H9 (cell line): Measurements from ENCODE around the gene SLX4IP. TPM values are rescaled to one million over a fixed set of nuclear protein-coding genes. Genes with fewer than 3 reads are reported as not detected.

Experiments used
- DNase-seq: peaks from one replicate; pipeline ENCODE4 v3.0.0-alpha.2; 2017
- H2AFZ ChIP-seq: one replicate; pipeline ENCODE4 v1.6.1; 2013; ENCODE audit warnings: mild to moderate bottlenecking, low read length, control low read depth, moderate library complexity
- H2AK5ac ChIP-seq: 2 replicates; pipeline ENCODE4 v1.6.1; 2013; ENCODE audit warnings: low read length, control low read depth, mixed read lengths; ENCODE audit not compliant: insufficient read length
- H2BK120ac ChIP-seq: one replicate; pipeline ENCODE4 v1.6.1; 2013; ENCODE audit warnings: low read depth, mild to moderate bottlenecking, low read length, control low read depth, inconsistent platforms; ENCODE audit not compliant: poor library complexity, severe bottlenecking
- H2BK12ac ChIP-seq: 2 replicates; pipeline ENCODE4 v1.6.1; 2013; ENCODE audit warnings: low read length, control low read depth, mixed read lengths, low read depth; ENCODE audit not compliant: insufficient read length
- H2BK15ac ChIP-seq: 2 replicates; pipeline ENCODE4 v1.6.1; 2013; ENCODE audit warnings: low read depth, low read length, control low read depth
- H2BK20ac ChIP-seq: one replicate; pipeline ENCODE4 v1.6.1; 2013; ENCODE audit warnings: low read depth, mild to moderate bottlenecking, low read length, control low read depth, inconsistent platforms; ENCODE audit not compliant: poor library complexity, severe bottlenecking
- H2BK5ac ChIP-seq: 2 replicates; pipeline ENCODE4 v1.6.1; 2013; ENCODE audit warnings: low read length, control low read depth, mixed read lengths; ENCODE audit not compliant: insufficient read length
- H3K14ac ChIP-seq: 2 replicates; pipeline ENCODE4 v1.6.1; 2013; ENCODE audit warnings: low read length, control low read depth; ENCODE audit not compliant: insufficient read depth
- H3K18ac ChIP-seq: 2 replicates; pipeline ENCODE4 v1.6.1; 2013; ENCODE audit warnings: low read depth, mild to moderate bottlenecking, mixed read lengths, low read length, control low read depth; ENCODE audit not compliant: insufficient read length
- H3K23ac ChIP-seq: 2 replicates; pipeline ENCODE4 v1.6.1; 2013; ENCODE audit warnings: low read length, control low read depth, mixed read lengths, low read depth; ENCODE audit not compliant: insufficient read length
- H3K23me2 ChIP-seq: 2 replicates; pipeline ENCODE4 v1.6.1; 2013; ENCODE audit warnings: low read depth, mild to moderate bottlenecking, mixed read lengths, low read length, control low read depth; ENCODE audit not compliant: insufficient read length, poor library complexity, severe bottlenecking
- H3K27ac ChIP-seq: 2 replicates; pipeline ENCODE4 v1.5.1; 2013; ENCODE audit warnings: low read length, control low read depth, mixed read lengths, low read depth; ENCODE audit not compliant: insufficient read length
- H3K27me3 ChIP-seq: 2 replicates; pipeline ENCODE4 v1.6.1; 2013; ENCODE audit warnings: low read length, control low read depth, inconsistent platforms; ENCODE audit not compliant: insufficient read depth
- H3K4ac ChIP-seq: 2 replicates; pipeline ENCODE4 v1.6.1; 2013; ENCODE audit warnings: low read depth, mild to moderate bottlenecking, control low read depth, inconsistent platforms, low read length, moderate library complexity
- H3K4me1 ChIP-seq: 2 replicates; pipeline ENCODE4 v1.6.1; 2013; ENCODE audit warnings: low read length, control low read depth, inconsistent platforms; ENCODE audit not compliant: insufficient read depth
- H3K4me2 ChIP-seq: 2 replicates; pipeline ENCODE4 v1.6.1; 2013; ENCODE audit warnings: low read length, control low read depth, mixed read lengths; ENCODE audit not compliant: insufficient read length, insufficient read depth
- H3K56ac ChIP-seq: 2 replicates; pipeline ENCODE4 v1.6.1; 2013; ENCODE audit warnings: low read depth, mild to moderate bottlenecking, mixed read lengths, low read length, control low read depth; ENCODE audit not compliant: insufficient read length
- H3K79me1 ChIP-seq: 2 replicates; pipeline ENCODE4 v1.6.1; 2013; ENCODE audit warnings: low read depth, mild to moderate bottlenecking, moderate library complexity, low read length, control low read depth, inconsistent platforms; ENCODE audit not compliant: insufficient read depth, poor library complexity, severe bottlenecking
- H3K79me2 ChIP-seq: 2 replicates; pipeline ENCODE4 v1.6.1; 2013; ENCODE audit warnings: low read length, control low read depth, inconsistent platforms; ENCODE audit not compliant: insufficient read depth
- H3K9ac ChIP-seq: 2 replicates; pipeline ENCODE4 v1.6.1; 2013; ENCODE audit warnings: low read length, control low read depth, mixed read lengths; ENCODE audit not compliant: insufficient read length; ENCODE audit errors: extremely low read depth
- H3K9me3 ChIP-seq: one replicate; pipeline ENCODE4 v1.6.1; 2013; ENCODE audit warnings: low read depth, low read length, inconsistent platforms; ENCODE audit not compliant: control insufficient read depth
- H3T11ph ChIP-seq: one replicate; pipeline ENCODE4 v1.6.1; 2013; ENCODE audit warnings: mild to moderate bottlenecking, low read length, control low read depth, inconsistent platforms
- H4K20me1 ChIP-seq: one replicate; pipeline ENCODE4 v1.6.1; 2013; ENCODE audit not compliant: control insufficient read depth, insufficient read length, insufficient read depth
- H4K5ac ChIP-seq: 2 replicates; pipeline ENCODE4 v1.6.1; 2013; ENCODE audit warnings: low read depth, mild to moderate bottlenecking, mixed read lengths, low read length, control low read depth; ENCODE audit not compliant: insufficient read length
- H4K8ac ChIP-seq: replicated peaks from 2 replicates; pipeline ENCODE4 v1.6.1; 2013; ENCODE audit warnings: low read length, control low read depth, mixed read lengths, low read depth; ENCODE audit not compliant: insufficient read length
- H4K91ac ChIP-seq: 2 replicates; pipeline ENCODE4 v1.6.1; 2013; ENCODE audit warnings: low read depth, mild to moderate bottlenecking, moderate library complexity, mixed read lengths, low read length, control low read depth; ENCODE audit not compliant: insufficient read length
- H3K27ac Mint-ChIP-seq, 3 experiments: 2 replicates in 2 of 3; 3 replicates in 1 of 3; pipeline ENCODE4 v1.8.0; 2020 to 2021; ENCODE audit warnings: mixed read lengths in 3 of 3, mild to moderate bottlenecking in 1 of 3, moderate library complexity in 1 of 3
- H3K27me3 Mint-ChIP-seq: 2 replicates; pipeline ENCODE4 v1.8.0; 2021; ENCODE audit warnings: low read depth, mild to moderate bottlenecking, moderate library complexity, mixed read lengths
- H3K36me3 Mint-ChIP-seq, 3 experiments: 2 replicates in 2 of 3; 3 replicates in 1 of 3; pipeline ENCODE4 v1.8.0; 2020 to 2021; ENCODE audit warnings: low read depth in 3 of 3, mixed read lengths in 3 of 3; ENCODE audit not compliant: insufficient read depth in 1 of 3
- H3K4me1 Mint-ChIP-seq, 2 experiments: 2 replicates each; pipeline ENCODE4 v1.8.0; 2020; ENCODE audit warnings: mixed read lengths in 2 of 2
- H3K4me3 Mint-ChIP-seq, 2 experiments: 2 replicates in 1 of 2; 3 replicates in 1 of 2; pipeline ENCODE4 v1.8.0; 2020 to 2021; ENCODE audit warnings: mild to moderate bottlenecking in 2 of 2, mixed read lengths in 2 of 2, moderate library complexity in 1 of 2
- H3K9me3 Mint-ChIP-seq, 2 experiments: 2 replicates in 1 of 2; 3 replicates in 1 of 2; pipeline ENCODE4 v1.8.0; 2020; ENCODE audit warnings: mild to moderate bottlenecking in 2 of 2, mixed read lengths in 2 of 2, moderate library complexity in 1 of 2
- CTCF ChIP-seq: fragments of 200-600 bp; sonication (generic); conservative IDR thresholded peaks from 3 replicates; pipeline ENCODE4 v1.8.0; 2021; ENCODE audit warnings: antibody characterized with exemption, mild to moderate bottlenecking
- WGBS: extraction: QIAGEN DNeasy Blood & Tissue Kit; methylation state at CpG from one replicate; pipeline ENCODE4 v1.1.7; 2013; ENCODE audit warnings: missing lambda C conversion rate, low lambda C conversion rate, mixed read lengths; ENCODE audit not compliant: insufficient read length; ENCODE audit errors: extremely low coverage; 5-methylcytosine and 5-hydroxymethylcytosine counted together
- total RNA-seq: library from RNA; stranded (reverse); gene quantifications from 2 replicates; pipeline ENCODE4 v1.2.1, GENCODE V29; 2021

Gene SLX4IP
- total RNA-seq, 1 experiment from 2014 or later, result 7.9 TPM

- Histone ChIP-seq H4K20me1 (no peaks in the 10 kb centered on the region), H2BK15ac (no peak overlapping the region), H2BK120ac (no peak overlapping the region), H3K56ac (no peak overlapping the region), H2AFZ (no peak overlapping the region), H3T11ph (no peak overlapping the region), H2AK5ac (no peak overlapping the region), H4K91ac (no peak overlapping the region), H3K79me2 (no peaks in the 10 kb centered on the region), H3K23me2 (no peaks in the 10 kb centered on the region), H4K8ac (no peak overlapping the region), H3K9ac (no peak overlapping the region), H3K4ac (no peak overlapping the region), H3K18ac (no peak overlapping the region), H3K79me1 (no peaks in the 10 kb centered on the region), H2BK5ac (no peak overlapping the region), H4K5ac (no peak overlapping the region), H3K27ac (no peak overlapping the region), H3K27me3 (no peaks in the 10 kb centered on the region), H2BK20ac (no peak overlapping the region), H3K4me2 (no peak overlapping the region), H3K23ac (no peak overlapping the region), H3K9me3 (no peaks in the 10 kb centered on the region), H3K14ac (no peak overlapping the region), H3K4me1 (peaks cover 10% of the 10 kb centered on the region; the same call in 1 of the 2 replicates), H2BK12ac (no peak overlapping the region)
- H3K4me1 Mint-ChIP-seq, result peaks cover 85 to 88% of the 10 kb centered on the region in 2 experiments
- H3K27me3 Mint-ChIP-seq, result peaks cover 6% of the 10 kb centered on the region
- no peak overlapping the region for H3K4me3 Mint-ChIP-seq
- no peak for DNase-seq
- H3K27ac Mint-ChIP-seq, result 0 out of 7 replicates have a peak overlapping the region, but pooled peaks of 1 of the 3 experiments have one; percentile 55
- TF ChIP-seq CTCF, result no peak
- peaks cover 20 to 37% (median 23%) of the 10 kb centered on the region in 3 experiments for H3K36me3 Mint-ChIP-seq
- no CpG with 5 or more reads among the region's 5 CpGs for WGBS
- H3K9me3 Mint-ChIP-seq, result no peaks in the 10 kb centered on the region
These were observed 200.5 kb downstream of the SLX4IP start for GRCh38 chr20:10635476-10636208.
